Memory B cell (primary cell): ENCODE results near the gene SSH3.

Source experiments
- ATAC-seq: fragments of 150-1000 bp; cut with Tn5 transposase; 2 replicates; pipeline ENCODE4 v1.10.0; 2021; ENCODE audit warnings: low read depth, mild to moderate bottlenecking, moderate library complexity
- DNase-seq, 2 donors: peaks; one replicate each; pipeline ENCODE4 v3.0.0; 2022; ENCODE audit warnings: low spot score in 2 of 2
- H3K27ac Mint-ChIP-seq: one replicate; pipeline ENCODE4 v1.8.0; 2022; ENCODE audit warnings: mild to moderate bottlenecking, moderate library complexity, mixed read lengths
- H3K27me3 Mint-ChIP-seq: one replicate; pipeline ENCODE4 v1.8.0; 2022; ENCODE audit warnings: mixed read lengths
- H3K36me3 Mint-ChIP-seq: one replicate; pipeline ENCODE4 v1.8.0; 2022; ENCODE audit warnings: mild to moderate bottlenecking, mixed read lengths
- H3K4me1 Mint-ChIP-seq: one replicate; pipeline ENCODE4 v1.8.0; 2022; ENCODE audit warnings: mixed read lengths
- H3K4me3 Mint-ChIP-seq: one replicate; pipeline ENCODE4 v1.8.0; 2022; ENCODE audit warnings: mild to moderate bottlenecking, moderate library complexity, mixed read lengths
- H3K9me3 Mint-ChIP-seq: one replicate; pipeline ENCODE4 v1.8.0; 2022; ENCODE audit warnings: mixed read lengths

The SSH3 gene

DNA sequence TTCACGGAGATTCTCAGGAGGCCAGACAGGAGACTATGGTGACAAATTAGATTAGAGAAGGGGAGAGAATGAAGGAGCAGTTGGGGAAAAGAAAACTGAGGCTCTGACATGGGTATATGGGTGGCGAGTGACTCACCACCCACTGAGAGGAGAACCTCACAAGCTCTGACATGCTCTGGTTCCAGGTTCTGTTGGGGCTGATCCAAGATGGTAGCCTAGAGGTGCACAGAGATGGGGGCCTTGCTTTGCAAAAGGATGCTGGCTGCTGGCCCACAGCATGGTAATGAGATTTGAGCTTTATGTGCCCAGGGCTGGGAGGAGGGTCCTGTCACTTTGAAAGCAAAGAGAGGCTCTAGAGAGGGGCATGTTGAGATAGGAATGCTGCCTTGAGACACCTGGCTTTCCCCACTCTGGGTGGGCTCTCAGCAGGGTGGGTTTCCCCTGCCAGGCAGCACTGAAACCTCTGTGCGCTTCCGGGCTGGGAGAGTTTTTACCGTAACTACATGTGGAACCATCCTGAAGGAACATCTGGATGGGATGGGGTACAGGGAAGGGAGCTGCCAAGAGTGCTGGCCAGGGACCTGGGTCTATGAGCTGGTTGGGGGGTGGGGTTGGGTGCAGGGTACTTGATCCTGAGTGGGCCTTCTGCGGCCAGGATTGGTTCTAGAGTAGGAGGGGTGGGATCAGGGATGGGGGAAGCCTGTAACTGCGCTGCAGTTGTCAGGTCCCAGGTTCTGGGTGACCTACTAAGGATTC is 38.3 kb upstream of the SSH3 start:
- no peak for DNase-seq
- H3K4me1 Mint-ChIP-seq = peaks cover 40% of the 10 kb centered on the region

DNA sequence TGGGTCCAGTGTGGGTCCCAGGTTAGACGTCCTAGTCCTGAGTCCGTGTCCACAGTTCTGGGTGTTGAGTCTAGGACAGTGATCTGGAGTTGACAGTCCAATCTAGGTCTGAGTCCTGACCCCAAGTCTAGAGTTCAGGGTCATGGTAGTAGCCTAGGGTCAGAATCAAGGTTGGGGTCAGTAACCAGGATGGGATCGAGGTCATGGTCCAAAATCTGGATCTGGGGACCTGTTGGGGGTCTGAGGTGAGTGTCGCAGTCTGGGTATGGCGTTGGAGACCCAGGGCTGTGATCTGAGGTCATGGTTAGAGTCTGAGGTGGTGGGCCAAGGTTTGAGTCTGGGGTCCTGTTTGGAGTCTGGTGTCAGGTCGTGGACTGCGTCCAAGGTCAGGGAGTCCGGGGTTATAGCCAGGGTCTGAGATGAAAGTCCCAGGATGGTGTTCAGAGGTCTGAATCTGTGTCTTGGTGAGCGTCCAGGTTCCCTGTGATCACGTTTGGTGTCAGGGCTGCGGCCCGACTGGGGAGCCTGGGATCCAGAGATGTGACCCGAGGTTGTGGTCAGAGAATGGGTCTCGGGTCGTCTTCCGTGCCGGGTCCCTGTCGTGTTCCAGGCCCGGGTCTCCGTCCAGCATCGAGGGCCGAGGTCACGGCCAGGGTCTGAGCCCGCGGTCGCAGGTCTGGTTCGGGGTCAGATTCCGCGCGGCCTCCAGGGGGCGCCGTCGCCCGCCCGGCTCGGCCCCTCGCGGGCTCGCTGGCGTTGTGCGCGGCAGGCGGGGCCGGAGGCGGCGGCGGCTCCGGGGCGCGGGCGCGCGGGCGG is 37.5 kb upstream of the SSH3 start:
- peaks cover 5% of the 10 kb centered on the region for H3K27me3 Mint-ChIP-seq
- peaks cover 46% of the 10 kb centered on the region for H3K4me1 Mint-ChIP-seq

More for the DNA sequence above, 38.3 kb upstream of the SSH3 start:
- Mint-ChIP-seq H3K36me3 (peaks cover 13% of the 10 kb centered on the region), H3K27me3 (peaks cover 5% of the 10 kb centered on the region), H3K27ac (peak overlapping the region; percentile 64), H3K9me3 (no peaks in the 10 kb centered on the region), H3K4me3 (peak overlapping the region; percentile 85)
- no peak for ATAC-seq

DNA sequence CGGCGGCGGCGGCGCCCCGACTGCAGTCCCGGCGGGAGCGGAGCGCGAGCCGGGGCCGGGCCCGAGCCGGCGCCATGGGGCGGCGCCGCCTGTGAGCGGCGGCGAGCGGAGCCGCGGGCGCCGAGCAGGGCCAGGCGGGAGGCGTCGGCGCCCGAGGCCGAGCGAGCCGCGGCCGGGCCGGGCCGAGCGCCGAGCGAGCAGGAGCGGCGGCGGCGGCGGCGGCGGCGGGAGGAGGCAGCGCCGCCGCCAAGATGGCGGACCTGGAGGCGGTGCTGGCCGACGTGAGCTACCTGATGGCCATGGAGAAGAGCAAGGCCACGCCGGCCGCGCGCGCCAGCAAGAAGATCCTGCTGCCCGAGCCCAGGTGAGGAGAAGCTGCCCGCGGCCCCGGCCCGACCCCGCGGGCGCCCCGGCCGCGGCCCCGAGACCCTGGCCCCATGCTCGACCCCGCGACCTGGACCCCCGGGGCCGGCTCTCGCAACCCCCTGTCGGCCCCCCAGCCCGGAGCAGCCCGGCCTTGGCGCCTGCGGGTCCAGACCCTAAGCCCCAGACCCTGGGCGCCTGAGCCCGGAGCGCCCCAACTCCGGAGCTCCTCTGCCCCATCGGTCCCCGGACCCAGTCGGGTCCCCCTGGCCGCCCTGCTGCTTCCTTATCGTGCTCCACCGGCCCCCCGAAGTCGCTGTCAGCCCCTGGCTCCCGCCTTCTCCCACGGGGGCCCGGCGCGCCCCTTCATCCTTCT is 36.7 kb upstream of the SSH3 start, which contains the start of gene GRK2:
Gene GRK2, plus strand, starts transcription at position 25 of the 739 bp plus-strand sequence. Its CDS starts 227 bp downstream, at position 252.
- peak; percentile 50 for ATAC-seq
- H3K4me3 Mint-ChIP-seq = peak within 1 kb of the TSS; percentile 95
- peak within 1 kb of the TSS; percentile 95 for H3K27ac Mint-ChIP-seq
- no peak for DNase-seq
- no peaks in the 10 kb centered on the region for H3K9me3 Mint-ChIP-seq
- H3K27me3 Mint-ChIP-seq = peaks cover 3% of the 10 kb centered on the region
- peaks cover 22% of the 10 kb centered on the region for H3K36me3 Mint-ChIP-seq
- H3K4me1 Mint-ChIP-seq = peaks cover 49% of the 10 kb centered on the region

More for the DNA sequence above, 37.5 kb upstream of the SSH3 start:
- H3K27ac Mint-ChIP-seq = peak overlapping the region; percentile 87
- no peaks in the 10 kb centered on the region for H3K9me3 Mint-ChIP-seq
- peak; percentile 85 to 87 for DNase-seq
- peak overlapping the region; percentile 85 for H3K4me3 Mint-ChIP-seq
- peak; percentile 68 for ATAC-seq
- H3K36me3 Mint-ChIP-seq = peaks cover 20% of the 10 kb centered on the region

DNA sequence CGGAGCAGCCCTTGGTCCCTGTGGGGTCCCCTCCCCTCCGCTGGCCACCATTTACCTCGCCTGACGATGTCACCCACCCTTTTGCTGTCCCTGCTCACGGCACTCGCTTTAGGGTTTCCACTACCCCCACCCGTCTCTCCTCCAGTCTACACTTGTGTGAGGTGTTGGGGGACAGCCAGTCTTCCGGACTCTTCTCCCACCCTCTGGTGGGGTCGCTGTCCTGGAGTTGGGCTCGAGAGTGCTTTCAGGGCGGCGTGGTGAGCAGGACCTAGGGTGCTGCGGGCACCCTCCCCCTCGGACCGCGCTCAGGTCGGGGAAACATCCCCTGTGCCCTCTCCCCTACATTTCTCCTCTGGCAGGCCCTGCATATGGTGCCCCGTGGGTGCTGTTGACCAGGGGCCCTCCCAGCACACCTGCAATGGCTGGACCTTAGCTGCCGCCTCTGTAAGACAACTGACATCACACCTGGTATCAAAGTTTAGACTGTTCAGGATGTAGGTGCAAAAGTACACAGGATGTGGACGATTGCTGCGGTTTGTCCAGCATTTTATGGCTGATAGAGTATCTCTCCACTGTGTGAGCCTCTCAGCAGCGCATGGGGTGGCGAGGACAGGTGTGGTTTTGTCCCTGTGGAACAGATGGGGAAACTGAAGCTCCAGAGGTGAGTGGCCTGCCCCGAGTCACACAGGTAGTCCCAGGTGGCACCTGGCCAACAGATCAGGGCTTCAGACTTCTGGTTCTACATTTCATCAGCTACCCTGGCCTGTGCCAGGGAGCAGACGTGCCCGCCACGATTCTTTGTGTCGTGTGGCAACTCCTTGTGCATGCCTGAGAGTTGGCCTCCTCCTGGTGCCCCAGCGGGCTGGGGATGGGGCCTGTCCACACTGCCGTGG is 35.9 kb upstream of the SSH3 start:
- ATAC-seq = peak; percentile 2
- Mint-ChIP-seq H3K4me3 (peak overlapping the region; percentile 95), H3K4me1 (peaks cover 58% of the 10 kb centered on the region), H3K27me3 (no peaks in the 10 kb centered on the region), H3K36me3 (peaks cover 24% of the 10 kb centered on the region), H3K27ac (peak overlapping the region; percentile 95), H3K9me3 (no peaks in the 10 kb centered on the region)
- DNase-seq = no peak

DNA sequence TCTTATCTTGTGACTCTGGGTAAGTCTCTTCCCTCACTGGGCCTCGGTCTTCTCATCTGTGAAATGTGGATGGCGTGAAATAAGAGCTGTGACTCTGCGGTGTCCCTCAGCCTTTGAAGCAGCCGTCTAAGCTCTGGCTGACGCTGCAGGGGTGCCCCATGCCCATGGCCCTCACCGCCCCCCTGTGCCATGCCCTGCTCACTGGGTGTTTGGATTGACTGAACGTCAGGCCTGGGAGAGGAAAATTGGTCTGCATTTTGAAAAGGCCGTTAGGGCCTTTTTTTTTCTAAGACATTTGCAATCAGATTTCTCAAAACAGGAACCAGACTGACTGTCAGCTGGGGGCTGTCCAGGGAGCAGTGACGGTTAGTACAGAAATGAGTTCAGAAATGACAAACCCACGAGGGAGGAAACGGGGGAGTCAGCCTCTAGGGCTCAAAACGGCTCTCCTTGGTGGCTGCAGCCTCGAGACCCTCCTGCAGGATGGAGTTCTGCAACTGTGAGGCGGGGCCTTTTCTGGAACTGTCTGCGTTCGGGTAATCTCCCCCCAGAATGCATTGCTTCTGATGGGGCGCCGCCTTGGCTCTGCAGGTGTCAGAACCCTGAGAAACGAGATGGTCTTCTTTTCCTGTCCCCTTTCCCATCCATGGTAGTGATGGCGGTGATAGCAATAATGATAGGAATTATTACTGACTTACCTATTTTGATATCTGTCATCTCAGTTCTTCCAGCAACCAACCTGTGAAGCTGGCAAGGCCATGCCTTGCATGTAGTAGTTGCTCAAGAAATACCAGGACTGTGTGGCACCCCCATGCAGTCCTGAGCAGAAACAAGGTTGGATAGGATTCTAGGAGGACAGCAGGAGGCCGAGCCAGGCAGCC is 35.0 kb upstream of the SSH3 start:
- H3K9me3 Mint-ChIP-seq = no peaks in the 10 kb centered on the region
- DNase-seq (peak in 1 of 2 donors; percentile 54), ATAC-seq (peak; percentile 55)
- H3K27me3 Mint-ChIP-seq = no peaks in the 10 kb centered on the region
- peak overlapping the region; percentile 95 for H3K27ac Mint-ChIP-seq
- H3K4me3 Mint-ChIP-seq = peak overlapping the region; percentile 95
- H3K4me1 Mint-ChIP-seq = peaks cover 54% of the 10 kb centered on the region
- H3K36me3 Mint-ChIP-seq = peaks cover 24% of the 10 kb centered on the region

DNA sequence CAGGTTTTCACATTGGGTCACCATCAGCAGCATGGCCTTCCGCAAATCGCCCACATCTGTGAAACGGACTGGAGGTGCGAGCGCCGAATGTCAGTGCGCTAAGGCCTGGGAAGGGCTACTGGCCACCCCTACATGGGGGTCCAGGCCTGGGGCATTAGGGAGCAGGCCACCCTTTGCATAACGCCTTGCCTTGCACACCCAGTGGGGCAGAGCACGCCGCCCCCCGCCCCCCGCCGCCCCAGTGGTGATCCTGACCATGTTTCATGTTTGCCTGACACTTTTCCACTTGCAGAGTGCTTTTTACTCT is 34.4 kb upstream of the SSH3 start:
- Mint-ChIP-seq H3K36me3 (peaks cover 24% of the 10 kb centered on the region), H3K27me3 (no peaks in the 10 kb centered on the region), H3K27ac (no peak overlapping the region), H3K4me3 (peak overlapping the region; percentile 95), H3K4me1 (peaks cover 54% of the 10 kb centered on the region), H3K9me3 (no peaks in the 10 kb centered on the region)
- DNase-seq (no peak), ATAC-seq (no peak)

DNA sequence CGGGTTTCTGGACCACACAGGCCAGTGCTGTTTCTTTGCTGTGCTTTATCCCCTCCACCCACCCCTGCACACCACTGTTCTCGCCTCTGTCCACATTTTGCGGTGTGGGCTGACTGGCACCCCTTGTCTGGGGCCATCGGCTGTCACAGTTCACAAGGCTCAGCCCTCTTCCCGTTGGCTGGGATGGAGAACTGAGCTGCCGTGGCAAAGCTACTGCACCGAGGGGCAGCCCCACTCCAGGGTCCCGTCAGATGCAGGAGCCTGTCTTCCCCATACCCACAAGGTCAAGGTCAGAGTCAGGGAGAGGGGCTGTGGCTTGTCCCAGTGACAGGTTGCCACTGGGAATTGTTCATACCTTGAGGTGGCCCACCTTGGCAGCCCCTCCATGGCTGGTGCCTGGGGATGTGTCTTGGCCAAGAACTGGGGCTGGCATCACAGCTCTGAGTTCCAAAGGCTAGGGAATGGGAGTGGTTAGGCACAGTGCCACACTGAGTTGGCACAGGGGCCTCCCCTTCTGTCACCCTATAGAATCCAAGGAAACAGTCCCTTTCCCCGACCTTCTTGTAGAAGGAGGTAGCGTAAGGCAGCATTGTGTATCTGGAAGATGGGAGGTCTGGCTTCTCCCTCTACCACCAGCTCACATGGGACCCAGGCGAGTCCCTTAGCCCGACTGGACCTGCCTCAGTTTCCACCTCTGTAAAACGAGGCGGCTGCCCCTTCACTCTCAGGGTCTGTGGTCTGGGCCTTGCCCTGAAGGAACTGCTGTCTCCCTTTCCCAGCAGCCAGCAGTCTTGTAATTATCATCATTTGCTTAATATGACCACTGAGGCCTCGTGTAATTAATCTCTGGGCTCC is 33.7 kb upstream of the SSH3 start:
- DNase-seq (no peak), ATAC-seq (no peak)
- Mint-ChIP-seq H3K27me3 (no peaks in the 10 kb centered on the region), H3K27ac (peak overlapping the region; percentile 94), H3K4me3 (peak overlapping the region; percentile 95), H3K4me1 (peaks cover 54% of the 10 kb centered on the region), H3K9me3 (no peaks in the 10 kb centered on the region), H3K36me3 (peaks cover 26% of the 10 kb centered on the region)

DNA sequence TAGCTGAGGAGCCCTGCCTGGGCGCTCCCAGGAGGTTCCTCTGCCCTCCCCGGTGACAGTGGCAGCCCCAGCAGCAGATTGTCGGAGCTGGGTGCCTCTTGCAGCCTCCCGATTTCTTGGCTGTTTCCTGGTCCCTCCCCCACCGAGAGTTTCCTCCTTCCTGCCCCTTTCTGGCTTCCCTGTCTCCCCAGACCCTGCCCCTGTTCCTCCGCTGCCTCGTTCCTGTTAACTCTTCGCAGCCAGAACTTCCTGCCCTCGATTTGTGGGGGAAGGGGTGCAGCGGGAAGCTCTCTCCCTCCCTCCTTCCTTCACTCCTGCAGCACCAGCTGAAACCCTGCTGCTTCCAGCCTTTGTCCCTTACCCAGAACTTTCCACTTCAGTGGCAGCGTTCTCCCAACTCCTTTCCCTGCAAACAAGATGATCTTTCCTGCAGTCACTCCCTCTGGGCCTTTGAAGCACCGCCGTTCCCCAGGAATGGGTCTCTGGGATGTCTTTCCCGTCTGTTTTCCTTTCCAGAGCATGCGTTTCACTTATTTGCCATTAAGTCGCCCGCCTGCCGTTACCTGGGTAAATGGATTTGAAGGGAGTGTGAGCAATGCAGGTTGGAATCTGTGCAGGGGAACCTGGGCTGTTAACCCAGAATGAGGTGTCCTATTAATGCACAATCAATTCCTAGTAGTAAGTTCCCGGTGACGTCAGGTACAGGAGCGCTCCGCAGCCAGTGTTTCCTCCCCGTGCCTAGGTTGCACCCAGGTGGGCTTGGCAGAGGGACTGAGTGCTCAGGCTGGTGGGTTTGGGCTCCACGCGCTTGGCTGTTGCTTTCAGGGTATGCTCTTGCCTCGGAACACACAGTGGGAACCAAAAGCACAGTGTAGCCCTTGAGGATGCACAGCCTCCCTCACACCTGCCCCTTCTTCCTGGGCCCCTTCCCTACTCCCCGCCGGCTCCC is 32.8 kb upstream of the SSH3 start:
- Mint-ChIP-seq H3K4me1 (peaks cover 58% of the 10 kb centered on the region), H3K9me3 (no peaks in the 10 kb centered on the region), H3K27me3 (no peaks in the 10 kb centered on the region), H3K27ac (peak overlapping the region; percentile 94), H3K4me3 (peak overlapping the region; percentile 94), H3K36me3 (peaks cover 27% of the 10 kb centered on the region)
- ATAC-seq = no peak
- DNase-seq = no peak

DNA sequence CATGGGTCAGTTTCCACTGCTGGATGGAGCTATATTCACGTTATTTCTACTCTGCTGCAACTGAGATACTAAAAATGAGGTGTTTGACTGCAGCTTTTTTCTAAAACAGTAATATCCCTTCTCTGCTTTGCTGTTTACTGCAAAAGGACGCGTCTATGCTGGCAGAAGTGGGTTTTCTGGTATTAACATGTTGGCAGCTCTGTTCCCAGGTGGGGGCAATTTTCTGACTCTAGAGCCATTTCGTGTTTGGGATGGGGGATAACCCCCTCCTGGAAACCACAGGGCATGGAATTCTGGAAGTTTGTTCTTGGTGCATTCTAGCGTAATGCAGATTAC is 32.2 kb upstream of the SSH3 start:
- Mint-ChIP-seq H3K27ac (peak overlapping the region; percentile 94), H3K27me3 (no peaks in the 10 kb centered on the region), H3K9me3 (no peaks in the 10 kb centered on the region), H3K4me1 (peaks cover 60% of the 10 kb centered on the region), H3K36me3 (peaks cover 29% of the 10 kb centered on the region), H3K4me3 (peak overlapping the region; percentile 94)
- DNase-seq (no peak), ATAC-seq (no peak)

DNA sequence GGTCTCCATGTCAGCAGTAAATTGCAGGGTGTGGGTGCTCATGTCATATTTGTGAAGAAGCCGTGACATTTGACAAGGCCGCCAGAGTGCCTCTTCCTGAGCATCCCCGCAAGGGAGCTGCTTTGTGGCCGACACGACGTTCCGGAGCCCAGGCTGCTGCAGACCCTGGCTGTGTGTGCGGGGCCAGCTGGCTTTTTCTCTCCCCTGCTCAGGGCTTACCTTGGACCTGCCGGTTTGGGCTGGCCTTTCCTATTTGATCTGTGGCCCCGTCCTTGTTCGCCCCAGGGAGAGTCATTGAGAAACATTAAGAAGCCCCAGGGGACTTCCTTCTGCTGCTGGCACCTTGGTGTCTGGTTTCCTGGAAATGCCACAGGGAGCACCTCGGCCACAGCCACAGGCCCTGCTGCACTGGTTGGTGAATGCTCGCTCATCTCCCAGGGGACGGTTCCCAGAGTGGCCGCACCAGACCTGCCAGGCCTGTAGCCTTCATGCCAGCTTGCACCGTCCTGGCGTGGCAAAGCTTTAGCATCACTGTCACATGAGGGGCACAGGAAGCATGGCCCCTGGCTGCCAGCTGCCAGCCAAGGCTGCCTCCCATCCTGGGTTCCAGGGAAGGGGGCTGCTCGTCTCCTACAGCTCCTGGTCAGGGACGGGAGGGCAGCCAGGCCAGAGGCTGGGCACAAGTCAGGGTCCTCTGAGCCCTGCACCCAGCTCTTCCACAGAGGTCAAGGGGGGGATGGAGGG is 31.6 kb upstream of the SSH3 start:
- Mint-ChIP-seq H3K27ac (peak overlapping the region; percentile 94), H3K4me3 (peak overlapping the region; percentile 94), H3K4me1 (peaks cover 64% of the 10 kb centered on the region), H3K27me3 (no peaks in the 10 kb centered on the region), H3K9me3 (no peaks in the 10 kb centered on the region), H3K36me3 (peaks cover 29% of the 10 kb centered on the region)
- no peak for DNase-seq
- peak; percentile 7 for ATAC-seq
